Hepatocyte (in vitro differentiated cells): ENCODE results near the gene PLCG1. TPM values are rescaled to one million over a fixed set of nuclear protein-coding genes. Genes with fewer than 3 reads are reported as not detected.
A peak's percentile ranks its signal among the peaks of the same experiment; 100 is the strongest.
"Not testable (repeated sequence)": the region's sequence is repeated elsewhere in the genome, so short reads cannot be mapped to it uniquely, and the experiment has no call there.

Experiments
- DNase-seq: peaks from one replicate; pipeline ENCODE4 v3.0.0-alpha.2; 2016; ENCODE audit warnings: low spot score
- H2AFZ ChIP-seq: fragments of 200-600 bp; sonication (generic); 2 replicates; pipeline ENCODE4 v1.6.0; 2016; ENCODE audit warnings: antibody characterized with exemption, mild to moderate bottlenecking
- H3K27ac ChIP-seq: fragments of 200-600 bp; sonication (generic); 2 replicates; pipeline ENCODE4 v1.5.1; 2016; ENCODE audit warnings: mild to moderate bottlenecking
- H3K27me3 ChIP-seq: fragments of 200-600 bp; sonication (generic); 2 replicates; pipeline ENCODE4 v1.6.1; 2016
- H3K36me3 ChIP-seq: fragments of 200-600 bp; sonication (generic); replicated peaks from 2 replicates; pipeline ENCODE4 v1.5.1; 2016; ENCODE audit warnings: low read depth; ENCODE audit not compliant: insufficient read depth
- H3K4me1 ChIP-seq: fragments of 200-600 bp; sonication (generic); 2 replicates; pipeline ENCODE4 v1.5.1; 2016; ENCODE audit warnings: mild to moderate bottlenecking, moderate library complexity; ENCODE audit not compliant: insufficient read depth
- H3K4me2 ChIP-seq: fragments of 200-600 bp; sonication (generic); 2 replicates; pipeline ENCODE4 v1.6.0; 2016
- H3K4me3 ChIP-seq: fragments of 200-600 bp; sonication (generic); 2 replicates; pipeline ENCODE4 v1.5.1; 2016; ENCODE audit warnings: mild to moderate bottlenecking
- H3K79me2 ChIP-seq: fragments of 200-600 bp; sonication (generic); 2 replicates; pipeline ENCODE4 v1.6.0; 2017; ENCODE audit warnings: mild to moderate bottlenecking
- H3K9me2 ChIP-seq: fragments of 200-600 bp; sonication (generic); replicated peaks from 2 replicates; pipeline ENCODE4 v1.6.0; 2017; ENCODE audit warnings: mild to moderate bottlenecking; ENCODE audit not compliant: insufficient read depth
- H3K9me3 ChIP-seq: fragments of 200-600 bp; sonication (generic); 2 replicates; pipeline ENCODE4 v1.5.1; 2016; ENCODE audit warnings: low read depth, mild to moderate bottlenecking
- H4K20me1 ChIP-seq: fragments of 200-600 bp; sonication (generic); 2 replicates; pipeline ENCODE4 v1.6.0; 2016; ENCODE audit warnings: mild to moderate bottlenecking; ENCODE audit not compliant: insufficient read depth, poor library complexity, severe bottlenecking
- CTCF ChIP-seq: fragments of 200-600 bp; sonication (generic); IDR thresholded peaks from 2 replicates; pipeline ENCODE4 v1.5.1; 2016; ENCODE audit warnings: antibody characterized with exemption, mild to moderate bottlenecking; ENCODE audit not compliant: poor library complexity
- EZH2 ChIP-seq: fragments of 200-600 bp; sonication (generic); IDR thresholded peaks from 2 replicates; pipeline ENCODE4 v1.6.1; 2016; ENCODE audit warnings: antibody characterized with exemption, mild to moderate bottlenecking, borderline replicate concordance
- EZH2phosphoT487 ChIP-seq: fragments of 200-600 bp; sonication (generic); IDR thresholded peaks from one replicate; pipeline ENCODE4 v1.6.1; 2018; ENCODE audit warnings: antibody characterized with exemption, mild to moderate bottlenecking, low read depth, moderate library complexity; ENCODE audit not compliant: unreplicated experiment, severe bottlenecking
- WGBS: methylation state at CpG from one replicate; pipeline ENCODE4 v1.1.6; 2016; ENCODE audit warnings: low lambda C conversion rate; ENCODE audit errors: missing lambda C conversion rate; 5-methylcytosine and 5-hydroxymethylcytosine counted together
- polyA plus RNA-seq: library from polyadenylated mRNA; unstranded; fragments of >200 nt; fragmentation: Nextera tagmentation; extraction: Ambion mirVana; gene quantifications from 2 replicates; pipeline ENCODE4 v1.2.1, GENCODE V29; 2016
- total RNA-seq: library from RNA; depleted of rRNA; stranded (reverse); fragments of >200 nt; gene quantifications from 2 replicates; pipeline ENCODE4 v1.2.3, GENCODE V29; 2014

The PLCG1 gene
- total and polyA plus RNA-seq, 2 experiments from 2014 or later, result 52.7 to 73.2 TPM

DNA sequence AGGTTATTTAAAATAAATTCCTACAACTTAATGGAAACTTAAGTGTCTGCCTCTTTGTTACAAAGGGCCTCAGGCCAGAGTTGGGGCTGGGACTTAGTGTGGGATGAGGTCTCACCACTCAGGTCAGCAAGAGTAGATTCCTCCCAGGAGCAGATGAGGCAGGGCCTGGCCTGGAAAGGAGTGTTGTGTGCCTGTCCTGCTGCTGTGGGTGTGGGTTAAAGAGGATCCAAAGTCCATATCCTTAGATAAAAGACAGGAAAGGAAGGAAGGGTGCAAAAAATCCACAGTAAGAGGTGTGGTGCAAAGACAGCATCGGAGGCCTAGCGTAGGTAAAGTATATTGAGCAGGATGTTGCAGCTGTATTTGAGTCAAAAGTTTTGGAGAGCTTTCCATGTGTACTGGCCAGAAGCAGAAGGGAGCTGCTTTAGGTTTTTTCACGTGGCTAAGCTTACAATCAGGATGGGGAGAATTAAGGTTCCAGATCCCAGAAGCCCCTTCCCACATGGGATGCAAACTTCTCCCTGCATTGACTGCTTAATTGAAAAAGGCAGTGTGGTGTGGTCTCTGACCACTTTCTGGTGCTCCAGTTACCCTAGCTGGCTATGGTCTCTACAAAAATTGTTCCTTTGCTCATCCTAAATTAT, 12.8 kb upstream of the PLCG1 start:
- Histone ChIP-seq H4K20me1 (no peaks in the 10 kb centered on the region), H3K4me2 (no peak overlapping the region), H3K9me3 (no peaks in the 10 kb centered on the region), H3K36me3 (no peaks in the 10 kb centered on the region), H3K79me2 (no peaks in the 10 kb centered on the region), H3K4me1 (no peaks in the 10 kb centered on the region), H2AFZ (no peak overlapping the region), H3K27ac (peak overlapping the region; percentile 67), H3K27me3 (no peaks in the 10 kb centered on the region), H3K9me2 (no peaks in the 10 kb centered on the region), H3K4me3 (no peak overlapping the region)
- peak; percentile 39 for DNase-seq
- WGBS, result 79% methylated on average over 3 of the region's 3 CpGs
- TF ChIP-seq EZH2 (no peak), CTCF (no peak), EZH2phosphoT487 (no peak)

GRCh38 chr20:41125530-41126457, 11.5 kb upstream of the PLCG1 start:
- TF ChIP-seq EZH2, result no peak
- no peak for TF ChIP-seq EZH2phosphoT487
- TF ChIP-seq CTCF, result no peak
- no peaks in the 10 kb centered on the region for H3K79me2 ChIP-seq
- no peak overlapping the region for H2AFZ ChIP-seq
- no peaks in the 10 kb centered on the region for H3K4me1 ChIP-seq
- peak overlapping the region; percentile 67 for H3K27ac ChIP-seq
- no peaks in the 10 kb centered on the region for H3K9me2 ChIP-seq
- no peaks in the 10 kb centered on the region for H3K36me3 ChIP-seq
- 98% methylated on average over 6 of the region's 6 CpGs for WGBS
- DNase-seq, result no peak
- no peak overlapping the region for H3K4me3 ChIP-seq
- H3K4me2 ChIP-seq, result no peak overlapping the region
- H4K20me1 ChIP-seq, result no peaks in the 10 kb centered on the region
- H3K9me3 ChIP-seq, result no peaks in the 10 kb centered on the region
- H3K27me3 ChIP-seq, result no peaks in the 10 kb centered on the region

GRCh38 chr20:41126719-41127118, 10.6 kb upstream of the PLCG1 start:
- no peak for DNase-seq
- H3K4me2 ChIP-seq, result no peak overlapping the region
- no peaks in the 10 kb centered on the region for H3K27me3 ChIP-seq
- no peak overlapping the region for H3K4me3 ChIP-seq
- H3K79me2 ChIP-seq, result no peaks in the 10 kb centered on the region
- no peak overlapping the region for H2AFZ ChIP-seq
- H3K9me3 ChIP-seq, result no peaks in the 10 kb centered on the region
- no peaks in the 10 kb centered on the region for H3K9me2 ChIP-seq
- no peaks in the 10 kb centered on the region for H4K20me1 ChIP-seq
- H3K36me3 ChIP-seq, result no peaks in the 10 kb centered on the region
- H3K27ac ChIP-seq, result no peak overlapping the region
- 93% methylated on average over 3 of the region's 3 CpGs for WGBS
- TF ChIP-seq EZH2phosphoT487, result no peak
- no peak for TF ChIP-seq CTCF
- TF ChIP-seq EZH2, result no peak
- H3K4me1 ChIP-seq, result no peaks in the 10 kb centered on the region

- H3K27me3 ChIP-seq, DNase-seq, H3K4me3 ChIP-seq, H4K20me1 ChIP-seq, H3K9me2 ChIP-seq, H3K36me3 ChIP-seq, H3K79me2 ChIP-seq, H3K27ac ChIP-seq, H3K4me2 ChIP-seq, H2AFZ ChIP-seq, H3K4me1 ChIP-seq, H3K9me3 ChIP-seq: not testable (repeated sequence)
- WGBS, result 67% methylated on average over 1 of the region's 3 CpGs
Observed at GRCh38 chr20:41128317-41128716, 9.0 kb upstream of the PLCG1 start.
